ENCODE results near the gene TAB2.

- TF ChIP-seq TEAD4 (IDR thresholded peaks at IDR 0.05) (no peak), YY1 (IDR thresholded peaks at IDR 0.05; ENCODE audit: low read depth) (no peak), CEBPB (IDR thresholded peaks at IDR 0.05) (no peak), RAD21 (IDR thresholded peaks at IDR 0.05; ENCODE audit: low read depth) (no peak), EP300 (IDR thresholded peaks at IDR 0.05; ENCODE audit: borderline replicate concordance) (no peak), REST (IDR thresholded peaks at IDR 0.05; ENCODE audit: low read depth) (no peak), MAX (IDR thresholded peaks at IDR 0.05) (no peak), NFIC (IDR thresholded peaks at IDR 0.05) (no peak), CREB1 (IDR thresholded peaks at IDR 0.05; ENCODE audit: low read depth) (no peak)
These were observed 139.0 kb downstream of the TAB2 start for GRCh38 chr6:149456311-149457021.

Data from Ishikawa (cell line).